Measurements from ENCODE around the gene STOML1.

The STOML1 gene

DNA sequence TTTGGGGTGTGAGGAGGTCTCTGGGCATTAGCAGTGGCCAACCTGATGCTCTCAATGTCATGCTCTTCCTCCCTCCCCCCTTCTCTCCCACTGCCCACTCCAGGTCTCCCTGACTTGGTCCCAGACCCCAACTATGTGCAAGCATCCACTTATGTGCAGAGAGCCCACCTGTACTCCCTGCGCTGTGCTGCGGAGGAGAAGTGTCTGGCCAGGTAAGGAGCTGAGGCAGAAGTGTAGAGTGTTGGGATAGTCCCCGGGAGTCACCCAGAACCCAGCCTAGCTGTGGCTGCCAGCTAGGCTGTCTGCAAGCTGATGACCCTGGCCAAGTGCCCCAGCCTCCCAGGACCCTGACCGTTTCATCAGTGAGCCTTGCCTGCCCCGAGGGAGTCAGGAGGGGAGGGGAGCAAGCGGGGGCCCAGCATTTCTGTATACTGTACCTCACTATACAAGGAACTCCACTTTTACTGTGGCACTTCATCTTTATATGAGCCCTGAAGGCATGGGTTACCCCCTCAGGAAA is 49.3 kb downstream of the STOML1 start:
- WGBS (ENCODE audit: insufficient coverage) = 100% methylated on average over 2 of the region's 6 CpGs
- peaks cover 0 to 30% (median 28%) of the 10 kb centered on the region in 4 experiments for H3K4me1 ChIP-seq (ENCODE audit: control extremely low read depth in 1 of 4, control insufficient read depth in 4 of 4, insufficient read depth in 4 of 4, low read length in 3 of 4)

DNA sequence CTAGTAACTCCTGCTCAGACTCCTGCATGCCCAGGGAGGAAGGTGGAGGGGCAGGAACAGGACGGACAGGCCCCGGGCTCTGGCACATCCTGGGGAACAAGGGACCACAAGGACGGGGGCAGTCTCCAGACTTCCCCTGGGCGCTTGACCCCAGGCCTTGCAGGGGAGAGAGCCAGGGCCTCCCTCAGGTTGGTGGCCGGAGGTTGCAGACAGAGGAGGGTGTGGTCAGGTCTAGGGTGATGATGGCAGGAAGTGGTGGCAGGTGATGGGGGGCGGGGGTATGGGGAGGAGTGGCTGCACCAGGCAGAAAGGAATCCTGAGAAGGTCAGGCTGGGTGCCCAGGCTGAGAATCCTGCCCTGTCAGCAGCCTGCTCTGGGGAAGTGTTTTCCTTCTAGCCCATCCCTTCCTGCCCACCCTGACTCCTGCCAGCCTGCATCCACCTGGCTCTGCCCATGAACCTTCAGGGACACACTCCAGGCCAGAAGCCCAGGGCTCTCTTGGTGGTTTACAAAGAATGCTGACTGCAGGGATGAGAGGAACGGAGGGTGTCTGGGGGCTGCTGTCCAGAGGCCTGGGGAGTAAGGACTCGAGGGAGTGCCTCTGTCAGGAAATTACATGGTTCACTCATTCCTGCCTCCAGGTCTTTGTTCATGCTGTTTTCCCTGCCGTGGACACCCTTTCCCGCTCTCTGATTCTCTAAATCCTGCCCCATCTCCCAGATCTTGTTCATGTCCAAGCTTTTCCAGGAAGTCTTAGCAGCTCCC is 50.0 kb downstream of the STOML1 start:
- H3K27ac ChIP-seq (ENCODE audit: insufficient read depth in 1 of 2, low read depth in 1 of 2, low read length in 2 of 2, poor library complexity in 1 of 2, severe bottlenecking in 2 of 2) = no peak overlapping the region
- no peaks in the 10 kb centered on the region for H3K36me3 ChIP-seq (ENCODE audit: control insufficient read depth in 4 of 4, insufficient read depth in 4 of 4, low read length in 3 of 4)
- H3K4me3 ChIP-seq (ENCODE audit: control insufficient read depth in 1 of 7, extremely low read depth in 1 of 7, insufficient read depth in 4 of 7, low read depth in 2 of 7, low read length in 6 of 7) = no peak overlapping the region
- no peaks in the 10 kb centered on the region for H3K27me3 ChIP-seq (replicated peaks in 2 of 5; ENCODE audit: control insufficient read depth in 4 of 5, insufficient read depth in 5 of 5, low read length in 4 of 5)
- DNase-seq = no peak
- peaks cover 0 to 38% (median 33%) of the 10 kb centered on the region in 4 experiments for H3K4me1 ChIP-seq (ENCODE audit: control extremely low read depth in 1 of 4, control insufficient read depth in 4 of 4, insufficient read depth in 4 of 4, low read length in 3 of 4)
- POLR2A ChIA-PET = no interaction called here
- 90% methylated on average over 10 of the region's 10 CpGs for WGBS (ENCODE audit: insufficient coverage)
- CTCF ChIA-PET = interaction anchor here (1.1 kb wide), 1 partner anchor 9 kb away, joined by 5 read pairs; no protein-coding TSS in a partner anchor
- H3K9me3 ChIP-seq (ENCODE audit: control extremely low read depth in 1 of 5, control insufficient read depth in 4 of 5, insufficient read depth in 2 of 5, low read depth in 1 of 5, low read length in 4 of 5) = no peaks in the 10 kb centered on the region

More for the DNA sequence above, 49.3 kb downstream of the STOML1 start:
- ChIA-PET CTCF (interaction anchor here (6.5 kb wide), 1 partner anchor 23 kb away, joined by 36 read pairs; no protein-coding TSS in a partner anchor), POLR2A (no interaction called here)
- Histone ChIP-seq H3K9me3 (ENCODE audit: control extremely low read depth in 1 of 5, control insufficient read depth in 4 of 5, insufficient read depth in 2 of 5, low read depth in 1 of 5, low read length in 4 of 5) (no peaks in the 10 kb centered on the region), H3K27me3 (replicated peaks in 2 of 5; ENCODE audit: control insufficient read depth in 4 of 5, insufficient read depth in 5 of 5, low read length in 4 of 5) (no peaks in the 10 kb centered on the region), H3K27ac (ENCODE audit: insufficient read depth in 1 of 2, low read depth in 1 of 2, low read length in 2 of 2, poor library complexity in 1 of 2, severe bottlenecking in 2 of 2) (no peak overlapping the region), H3K36me3 (ENCODE audit: control insufficient read depth in 4 of 4, insufficient read depth in 4 of 4, low read length in 3 of 4) (no peaks in the 10 kb centered on the region), H3K4me3 (ENCODE audit: control insufficient read depth in 1 of 7, extremely low read depth in 1 of 7, insufficient read depth in 4 of 7, low read depth in 2 of 7, low read length in 6 of 7) (no peak overlapping the region)
- no peak for DNase-seq

GRCh38 chr15:73941449-73941848 is 50.6 kb downstream of the STOML1 start:
- no peak for DNase-seq
- H3K27me3 ChIP-seq (replicated peaks in 2 of 5; ENCODE audit: control insufficient read depth in 4 of 5, insufficient read depth in 5 of 5, low read length in 4 of 5) = no peaks in the 10 kb centered on the region
- WGBS (ENCODE audit: insufficient coverage) = 100% methylated on average over 1 of the region's 3 CpGs
- H3K27ac ChIP-seq (ENCODE audit: insufficient read depth in 1 of 2, low read depth in 1 of 2, low read length in 2 of 2, poor library complexity in 1 of 2, severe bottlenecking in 2 of 2) = no peak overlapping the region
- H3K9me3 ChIP-seq (ENCODE audit: control extremely low read depth in 1 of 5, control insufficient read depth in 4 of 5, insufficient read depth in 2 of 5, low read depth in 1 of 5, low read length in 4 of 5) = no peaks in the 10 kb centered on the region
- ChIA-PET POLR2A (no interaction called here), CTCF (interaction anchor here (1.1 to 1.3 kb wide), 2 partner anchors 10 to 13 kb away, joined by 5 to 8 read pairs; no protein-coding TSS in a partner anchor)
- no peaks in the 10 kb centered on the region for H3K36me3 ChIP-seq (ENCODE audit: control insufficient read depth in 4 of 4, insufficient read depth in 4 of 4, low read length in 3 of 4)
- H3K4me1 ChIP-seq (ENCODE audit: control extremely low read depth in 1 of 4, control insufficient read depth in 4 of 4, insufficient read depth in 4 of 4, low read length in 3 of 4) = peaks cover 0 to 39% (median 38%) of the 10 kb centered on the region in 4 experiments
- no peak overlapping the region for H3K4me3 ChIP-seq (ENCODE audit: control insufficient read depth in 1 of 7, extremely low read depth in 1 of 7, insufficient read depth in 4 of 7, low read depth in 2 of 7, low read length in 6 of 7)

DNA sequence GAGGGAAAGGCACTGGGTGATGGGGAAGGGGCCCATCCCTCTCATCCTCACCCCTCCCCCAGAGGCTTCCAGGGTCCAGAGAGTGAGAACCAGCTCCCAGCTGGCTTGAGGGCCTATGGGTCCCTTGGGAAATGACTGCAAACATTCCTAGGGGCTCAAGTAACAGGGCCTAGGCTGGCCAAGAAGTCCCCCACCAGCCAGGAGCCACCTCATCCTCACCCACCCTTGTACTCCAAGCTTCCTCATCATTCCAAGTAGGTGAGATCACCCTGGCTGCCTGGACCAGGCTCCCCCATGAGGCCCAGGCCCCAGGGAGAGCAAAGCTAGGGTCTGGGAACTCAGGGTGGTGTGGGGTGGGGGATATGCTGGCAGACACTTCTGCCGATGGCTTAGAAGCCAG is 51.1 kb downstream of the STOML1 start:
- POLR2A ChIA-PET = no interaction called here
- no peak for DNase-seq
- no CpG with 5 or more reads among the region's 1 CpG for WGBS (ENCODE audit: insufficient coverage)
- peaks cover 0 to 39% (median 38%) of the 10 kb centered on the region in 4 experiments for H3K4me1 ChIP-seq (ENCODE audit: control extremely low read depth in 1 of 4, control insufficient read depth in 4 of 4, insufficient read depth in 4 of 4, low read length in 3 of 4)
- CTCF ChIA-PET = interaction anchor here (1.1 to 1.3 kb wide), 2 partner anchors 10 to 13 kb away, joined by 5 to 8 read pairs; no protein-coding TSS in a partner anchor
- no peaks in the 10 kb centered on the region for H3K27me3 ChIP-seq (replicated peaks in 2 of 5; ENCODE audit: control insufficient read depth in 4 of 5, insufficient read depth in 5 of 5, low read length in 4 of 5)
- H3K4me3 ChIP-seq (ENCODE audit: control insufficient read depth in 1 of 7, extremely low read depth in 1 of 7, insufficient read depth in 4 of 7, low read depth in 2 of 7, low read length in 6 of 7) = no peak overlapping the region
- H3K27ac ChIP-seq (ENCODE audit: insufficient read depth in 1 of 2, low read depth in 1 of 2, low read length in 2 of 2, poor library complexity in 1 of 2, severe bottlenecking in 2 of 2) = no peak overlapping the region
- H3K36me3 ChIP-seq (ENCODE audit: control insufficient read depth in 4 of 4, insufficient read depth in 4 of 4, low read length in 3 of 4) = no peaks in the 10 kb centered on the region
- no peaks in the 10 kb centered on the region for H3K9me3 ChIP-seq (ENCODE audit: control extremely low read depth in 1 of 5, control insufficient read depth in 4 of 5, insufficient read depth in 2 of 5, low read depth in 1 of 5, low read length in 4 of 5)

GRCh38 chr15:73940061-73940981 is 51.8 kb downstream of the STOML1 start:
- WGBS (ENCODE audit: insufficient coverage) = 82% methylated on average over 7 of the region's 8 CpGs
- no peak overlapping the region for H3K27ac ChIP-seq (ENCODE audit: insufficient read depth in 1 of 2, low read depth in 1 of 2, low read length in 2 of 2, poor library complexity in 1 of 2, severe bottlenecking in 2 of 2)

DNA sequence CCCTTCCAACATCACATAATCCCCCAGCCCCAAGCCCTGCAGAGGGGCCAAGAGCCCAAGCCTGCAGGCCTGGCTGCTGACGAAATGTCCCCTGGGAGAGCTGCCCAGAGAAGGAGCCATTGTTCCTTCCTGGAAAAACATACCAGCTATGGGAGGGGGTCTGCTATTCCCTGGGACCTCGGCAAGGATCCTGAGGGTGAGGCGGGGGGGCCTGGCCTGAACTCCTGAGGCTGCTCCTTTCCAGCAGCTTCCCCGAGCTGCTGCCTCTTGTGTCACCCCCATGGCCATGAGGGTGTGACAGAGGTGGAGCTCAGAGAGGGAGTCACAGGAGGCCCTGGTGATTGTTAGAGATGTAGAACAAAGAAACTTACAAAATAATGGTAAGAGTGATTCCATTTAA is 53.0 kb downstream of the STOML1 start:
- DNase-seq = no peak

More at GRCh38 chr15:73940061-73940981, 51.8 kb downstream of the STOML1 start:
- no peak for DNase-seq
- Histone ChIP-seq H3K9me3 (ENCODE audit: control extremely low read depth in 1 of 5, control insufficient read depth in 4 of 5, insufficient read depth in 2 of 5, low read depth in 1 of 5, low read length in 4 of 5) (no peaks in the 10 kb centered on the region), H3K4me3 (ENCODE audit: control insufficient read depth in 1 of 7, extremely low read depth in 1 of 7, insufficient read depth in 4 of 7, low read depth in 2 of 7, low read length in 6 of 7) (no peak overlapping the region), H3K4me1 (ENCODE audit: control extremely low read depth in 1 of 4, control insufficient read depth in 4 of 4, insufficient read depth in 4 of 4, low read length in 3 of 4) (peaks cover 0 to 41% (median 38%) of the 10 kb centered on the region in 4 experiments), H3K36me3 (ENCODE audit: control insufficient read depth in 4 of 4, insufficient read depth in 4 of 4, low read length in 3 of 4) (no peaks in the 10 kb centered on the region), H3K27me3 (replicated peaks in 2 of 5; ENCODE audit: control insufficient read depth in 4 of 5, insufficient read depth in 5 of 5, low read length in 4 of 5) (no peaks in the 10 kb centered on the region)
- CTCF ChIA-PET = interaction anchor here (1.1 to 1.7 kb wide), 5 partner anchors 10 to 66 kb away, joined by 3 to 8 read pairs (median 4); no protein-coding TSS in a partner anchor
- POLR2A ChIA-PET = no interaction called here

More for the DNA sequence above, 53.0 kb downstream of the STOML1 start:
- no peak overlapping the region for H3K27ac ChIP-seq (ENCODE audit: insufficient read depth in 1 of 2, low read depth in 1 of 2, low read length in 2 of 2, poor library complexity in 1 of 2, severe bottlenecking in 2 of 2)
- CTCF ChIA-PET = interaction anchor here (1.4 to 1.7 kb wide), 3 partner anchors 11 to 65 kb away, joined by 3 to 4 read pairs (median 4); no protein-coding TSS in a partner anchor
- H3K9me3 ChIP-seq (ENCODE audit: control extremely low read depth in 1 of 5, control insufficient read depth in 4 of 5, insufficient read depth in 2 of 5, low read depth in 1 of 5, low read length in 4 of 5) = no peaks in the 10 kb centered on the region
- no peaks in the 10 kb centered on the region for H3K36me3 ChIP-seq (ENCODE audit: control insufficient read depth in 4 of 4, insufficient read depth in 4 of 4, low read length in 3 of 4)
- WGBS (ENCODE audit: insufficient coverage) = 94% methylated on average over 2 of the region's 4 CpGs
- no peak overlapping the region for H3K4me3 ChIP-seq (ENCODE audit: control insufficient read depth in 1 of 7, extremely low read depth in 1 of 7, insufficient read depth in 4 of 7, low read depth in 2 of 7, low read length in 6 of 7)
- peaks cover 0 to 40% (median 37%) of the 10 kb centered on the region in 4 experiments for H3K4me1 ChIP-seq (ENCODE audit: control extremely low read depth in 1 of 4, control insufficient read depth in 4 of 4, insufficient read depth in 4 of 4, low read length in 3 of 4)
- POLR2A ChIA-PET = no interaction called here
- no peaks in the 10 kb centered on the region for H3K27me3 ChIP-seq (replicated peaks in 2 of 5; ENCODE audit: control insufficient read depth in 4 of 5, insufficient read depth in 5 of 5, low read length in 4 of 5)

All from common myeloid progenitor, CD34-positive (primary cell).